HG02943 (cell line): ENCODE data around the gene IL15.
"Not testable (repeated sequence)": the region's sequence is repeated elsewhere in the genome, so short reads cannot be mapped to it uniquely, and the experiment has no call there.

ENCODE experiments used
- ATAC-seq: cut with Tn5 transposase; IDR thresholded peaks from one replicate; pipeline ENCODE4 v1.9.1; 2021; ENCODE audit warnings: mild to moderate bottlenecking, low read depth, moderate library complexity; ENCODE audit not compliant: unreplicated experiment

The IL15 gene

GRCh38 chr4:141636082-141636770 is at the start of gene IL15:
IL15 (plus strand) TSS chr4:141636583; CDS start chr4:141719465, 82,882 bp downstream.
- ATAC-seq: peak; percentile 59

- ATAC-seq: no peak
These were observed 48.5 kb upstream of the IL15 start for GRCh38 chr4:141587897-141588296.

GRCh38 chr4:141595531-141595930 is 40.9 kb upstream of the IL15 start:
- ATAC-seq: no peak

- no peak for ATAC-seq
These were observed 36.5 kb upstream of the IL15 start for GRCh38 chr4:141599853-141600252.

- ATAC-seq: not testable (repeated sequence)
These were observed 31.7 kb upstream of the IL15 start for GRCh38 chr4:141604683-141605082.

- ATAC-seq: no peak
These were observed 30.9 kb upstream of the IL15 start for GRCh38 chr4:141605425-141605856.

- no peak for ATAC-seq
These were observed 27.1 kb upstream of the IL15 start for GRCh38 chr4:141609243-141609642.

GRCh38 chr4:141610365-141610764 is 26.0 kb upstream of the IL15 start:
- ATAC-seq: no peak

GRCh38 chr4:141614878-141615586 is 21.4 kb upstream of the IL15 start:
- ATAC-seq: peak; percentile 59

- not testable (repeated sequence) for ATAC-seq
These were observed 20.8 kb upstream of the IL15 start for GRCh38 chr4:141615587-141615918.

GRCh38 chr4:141620715-141621114 is 15.7 kb upstream of the IL15 start:
- no peak for ATAC-seq

- no peak for ATAC-seq
These were observed 11.4 kb upstream of the IL15 start for GRCh38 chr4:141625023-141625422.

GRCh38 chr4:141630854-141631253 is 5.5 kb upstream of the IL15 start:
- ATAC-seq: no peak

- ATAC-seq: peak; percentile 31
These were observed 674 bp upstream of the IL15 start for GRCh38 chr4:141635736-141636081.

GRCh38 chr4:141636771-141637460 is 533 bp downstream of the IL15 start:
- peak; percentile 47 for ATAC-seq

- ATAC-seq: no peak
These were observed 1.2 kb downstream of the IL15 start for GRCh38 chr4:141637565-141637964.

- no peak for ATAC-seq
These were observed 1.8 kb downstream of the IL15 start for GRCh38 chr4:141638230-141638629.

- no peak for ATAC-seq
These were observed 4.3 kb downstream of the IL15 start for GRCh38 chr4:141640696-141641095.

- no peak for ATAC-seq
These were observed 5.7 kb downstream of the IL15 start for GRCh38 chr4:141642063-141642462.

GRCh38 chr4:141642711-141643110 is 6.3 kb downstream of the IL15 start:
- ATAC-seq: no peak

GRCh38 chr4:141643557-141643956 is 7.2 kb downstream of the IL15 start:
- ATAC-seq: peak; percentile 57
